ENCODE data around the gene PRDM8. TPM values are rescaled to one million over a fixed set of nuclear protein-coding genes. Genes with fewer than 3 reads are reported as not detected.

The PRDM8 gene
- total and polyA plus RNA-seq, 2 of the 4 experiments (the other 2 are of a cell fraction): 5.7 to 15.8 TPM

GRCh38 chr4:80243274-80244018 lies 46.1 kb downstream of the PRDM8 start:
- BruUV-seq (replicated peaks): no TSS peak
- H3K56ac ChIP-seq (ENCODE audit: extremely low read depth, insufficient read depth, low read length): no peak overlapping the region
- H3K27ac ChIP-seq (ENCODE audit: insufficient read depth, low read length): no peak overlapping the region
- dilution Hi-C loops (cut with HindIII; ENCODE audit: low sequenced_read_pairs, unreplicated experiment) (no loop called here), intact Hi-C loops (cut with micrococcal nuclease) (no loop called here), in situ Hi-C loops (cut with MboI; ENCODE audit: low sequenced_read_pairs) (no loop called here)
- H3K36me3 ChIP-seq (ENCODE audit: control insufficient read depth, insufficient read depth, low read length): no peaks in the 10 kb centered on the region
- H3K4me1 ChIP-seq (ENCODE audit: control insufficient read depth, insufficient read depth, low read length): peaks cover 11% of the 10 kb centered on the region
- H2AK5ac ChIP-seq (ENCODE audit: low read depth, low read length): peak overlapping the region; percentile 48; the same call in 1 of the 2 replicates
- peak overlapping the region; percentile 64; the same call in 1 of the 2 replicates for H2BK120ac ChIP-seq (ENCODE audit: low read depth, low read length)
- no peak overlapping the region for H3K4me2 ChIP-seq (ENCODE audit: low read depth, low read length)
- ChIA-PET POLR2A (ENCODE audit: unreplicated experiment) (no interaction called here), CTCF (interaction anchor here (0.5 to 1.0 kb wide), 2 partner anchors 57 to 1057 kb away, joined by 3 to 5 read pairs; no protein-coding TSS in a partner anchor)
- no peak overlapping the region for H2BK5ac ChIP-seq (ENCODE audit: low read depth, low read length, poor library complexity, severe bottlenecking)
- no peak overlapping the region for H2AK9ac ChIP-seq (replicated peaks; ENCODE audit: low read depth, low read length, poor library complexity)
- H4K8ac ChIP-seq (ENCODE audit: low read depth in 2 of 2, low read length in 2 of 2): no peak overlapping the region
- peak overlapping the region; percentile 2; the same call in 1 of the 2 replicates for H2BK20ac ChIP-seq (ENCODE audit: low read depth, low read length)
- H3K79me1 ChIP-seq (ENCODE audit: low read depth in 1 of 2, low read length in 2 of 2): peaks cover 0 to 15% of the 10 kb centered on the region in 2 experiments
- no peaks in the 10 kb centered on the region for H3K9me3 ChIP-seq (ENCODE audit: control insufficient read depth, insufficient read depth, low read length)
- H4K5ac ChIP-seq (ENCODE audit: low read depth, low read length): no peak overlapping the region
- H4K91ac ChIP-seq (ENCODE audit: insufficient read depth, low read depth, low read length): peak overlapping the region; percentile 0; the same call in 1 of the 2 replicates
- no peak overlapping the region for H3K23ac ChIP-seq (ENCODE audit: low read depth, low read length)
- H3K14ac ChIP-seq (replicated peaks; ENCODE audit: low read depth, low read length): no peak overlapping the region
- ATAC-seq (ENCODE audit: low read depth) (no peak), DNase-seq (no peak)
- TF ChIP-seq RAD21 (IDR thresholded peaks at IDR 0.05; ENCODE audit: low read length) (no peak), NFE2L2 (IDR thresholded peaks at IDR 0.05; ENCODE audit: low read depth, low read length) (no peak), SMC3 (IDR thresholded peaks at IDR 0.05; ENCODE audit: low read depth, low read length) (no peak), MAZ (IDR thresholded peaks at IDR 0.05; ENCODE audit: borderline replicate concordance, low read depth, low read length) (no peak), RCOR1 (IDR thresholded peaks at IDR 0.05; ENCODE audit: insufficient replicate concordance, low read length) (no peak), POLR2A (IDR thresholded peaks at IDR 0.05; ENCODE audit: low read depth, low read length) (no peak), BHLHE40 (IDR thresholded peaks at IDR 0.05; ENCODE audit: low read depth, low read length) (no peak), RFX5 (IDR thresholded peaks at IDR 0.05; ENCODE audit: low read depth, low read length) (no peak), CTCF (conservative IDR thresholded peaks at IDR 0.05; ENCODE audit: low read depth, low read length) (no peak), MXI1 (IDR thresholded peaks at IDR 0.05; ENCODE audit: borderline replicate concordance, low read depth, low read length) (no peak), FOS (IDR thresholded peaks at IDR 0.05; ENCODE audit: low read depth, low read length) (no peak), CEBPB (IDR thresholded peaks at IDR 0.05; ENCODE audit: low read depth, low read length) (no peak), CHD1 (IDR thresholded peaks at IDR 0.05; ENCODE audit: low read depth, low read length) (no peak)
- TF ChIP-seq, protein P1, sequence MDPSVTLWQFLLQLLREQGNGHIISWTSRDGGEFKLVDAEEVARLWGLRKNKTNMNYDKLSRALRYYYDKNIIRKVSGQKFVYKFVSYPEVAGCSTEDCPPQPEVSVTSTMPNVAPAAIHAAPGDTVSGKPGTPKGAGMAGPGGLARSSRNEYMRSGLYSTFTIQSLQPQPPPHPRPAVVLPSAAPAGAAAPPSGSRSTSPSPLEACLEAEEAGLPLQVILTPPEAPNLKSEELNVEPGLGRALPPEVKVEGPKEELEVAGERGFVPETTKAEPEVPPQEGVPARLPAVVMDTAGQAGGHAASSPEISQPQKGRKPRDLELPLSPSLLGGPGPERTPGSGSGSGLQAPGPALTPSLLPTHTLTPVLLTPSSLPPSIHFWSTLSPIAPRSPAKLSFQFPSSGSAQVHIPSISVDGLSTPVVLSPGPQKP (IDR thresholded peaks at IDR 0.05; ENCODE audit: borderline replicate concordance, low read depth, low read length): no peak
- TF ChIP-seq, protein P2, sequence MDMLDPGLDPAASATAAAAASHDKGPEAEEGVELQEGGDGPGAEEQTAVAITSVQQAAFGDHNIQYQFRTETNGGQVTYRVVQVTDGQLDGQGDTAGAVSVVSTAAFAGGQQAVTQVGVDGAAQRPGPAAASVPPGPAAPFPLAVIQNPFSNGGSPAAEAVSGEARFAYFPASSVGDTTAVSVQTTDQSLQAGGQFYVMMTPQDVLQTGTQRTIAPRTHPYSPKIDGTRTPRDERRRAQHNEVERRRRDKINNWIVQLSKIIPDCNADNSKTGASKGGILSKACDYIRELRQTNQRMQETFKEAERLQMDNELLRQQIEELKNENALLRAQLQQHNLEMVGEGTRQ (IDR thresholded peaks at IDR 0.05; ENCODE audit: low read depth, low read length): no peak
- 0 out of 2 replicates have a peak overlapping the region, but pooled peaks have one; percentile 25 for H3K4ac ChIP-seq (ENCODE audit: low read depth, low read length)
- 83% methylated on average over 2 of the region's 6 CpGs; no CpG with 5 or more reads in 1 of the 2 experiments for WGBS, 2 experiments (ENCODE audit: extremely low coverage in 2 of 2, insufficient read length in 1 of 2)
- H3K18ac ChIP-seq (ENCODE audit: low read depth, low read length): no peak overlapping the region
- peak overlapping the region; percentile 0; the same call in 1 of the 3 replicates for H2BK15ac ChIP-seq (ENCODE audit: low read depth, low read length)
- no peak overlapping the region for H3K9ac ChIP-seq (ENCODE audit: low read depth, low read length)
- H2AFZ ChIP-seq (replicated peaks; ENCODE audit: low read length, poor library complexity): no peak overlapping the region
- no peaks in the 10 kb centered on the region for H3K27me3 ChIP-seq (ENCODE audit: control insufficient read depth, insufficient read depth, low read length)
- no peaks in the 10 kb centered on the region for H4K20me1 ChIP-seq (ENCODE audit: insufficient read depth, low read length)
- H3K4me3 ChIP-seq (ENCODE audit: insufficient read depth, low read depth, low read length): no peak overlapping the region
- no peaks in the 10 kb centered on the region; the same call in 1 of the 2 replicates for H3K9me1 ChIP-seq (ENCODE audit: insufficient read depth, low read length)
